Right hindlimb (tissue), 1 donor: ENCODE results near the gene CD99.
A peak's percentile ranks its signal among the peaks of the same experiment; 100 is the strongest.

Source experiments
- DNase-seq: peaks from one replicate; pipeline ENCODE4 v3.0.0-alpha.2; 2018

CD99 gene

GRCh38 chrX:2676794-2677675 lies 14.1 kb upstream of the CD99 start:
- no peak for DNase-seq

DNA sequence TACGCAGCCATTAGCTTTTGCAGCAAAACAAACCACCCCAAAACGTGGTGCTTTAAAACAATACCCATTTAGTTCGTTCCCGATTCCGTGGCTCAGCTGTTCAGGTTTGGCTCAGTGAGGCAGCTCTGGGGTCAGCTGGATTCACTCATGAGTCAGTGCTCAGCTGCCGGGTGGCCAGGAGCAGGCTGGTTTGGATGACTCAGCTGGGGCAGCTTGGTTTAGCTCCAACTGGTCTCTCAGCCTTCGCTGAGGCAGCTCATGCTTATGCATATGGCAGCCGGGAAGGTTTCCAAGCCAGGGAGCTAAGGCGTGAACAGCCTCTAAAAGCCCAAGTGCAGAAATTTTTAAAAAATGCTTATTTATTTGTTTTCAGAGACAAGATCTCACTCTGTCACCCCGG lies 13.3 kb upstream of the CD99 start:
- DNase-seq, result peak; percentile 80

GRCh38 chrX:2678583-2678982 lies 12.5 kb upstream of the CD99 start:
- no peak for DNase-seq

- DNase-seq, result no peak
These were observed 11.3 kb upstream of the CD99 start for GRCh38 chrX:2679534-2680485.

DNA sequence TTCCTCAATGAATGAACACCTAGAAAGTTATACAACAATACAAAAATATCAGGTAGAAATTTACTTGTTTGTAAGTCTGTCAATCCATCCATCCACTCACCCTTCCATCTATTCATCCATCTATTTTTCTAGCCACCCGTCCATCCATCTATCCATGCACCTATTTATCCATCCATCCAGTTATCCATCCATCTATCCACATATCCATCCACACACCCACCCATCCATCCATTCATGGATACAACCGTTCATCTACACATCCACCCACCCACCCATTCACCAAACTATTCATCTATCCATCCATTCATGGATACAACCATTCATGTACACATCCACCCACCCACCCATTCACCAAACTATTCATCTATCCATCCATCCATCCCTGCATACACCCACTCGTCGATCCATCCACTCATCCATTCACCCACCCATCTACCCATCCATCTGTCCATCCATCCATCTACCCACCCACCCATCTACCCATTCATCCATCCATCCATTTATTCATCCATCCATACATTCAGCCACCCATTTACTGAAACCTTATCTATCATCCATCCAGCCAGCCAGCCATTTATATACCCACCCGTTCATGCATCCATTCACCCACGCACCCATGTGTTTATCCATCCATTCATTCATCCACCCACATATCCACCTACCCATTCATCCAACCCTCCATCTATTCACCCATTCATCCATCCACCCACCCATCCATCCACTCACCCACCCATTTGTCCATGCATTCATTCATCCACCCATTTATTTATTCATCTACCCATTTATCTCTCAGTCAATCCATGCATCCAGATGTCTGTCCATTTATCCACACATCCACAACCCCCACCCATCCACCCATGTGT lies 10.4 kb upstream of the CD99 start:
- no peak for DNase-seq

GRCh38 chrX:2682565-2683177 lies 8.4 kb upstream of the CD99 start:
- no peak for DNase-seq

GRCh38 chrX:2684256-2684655 lies 6.8 kb upstream of the CD99 start:
- DNase-seq, result no peak

DNA sequence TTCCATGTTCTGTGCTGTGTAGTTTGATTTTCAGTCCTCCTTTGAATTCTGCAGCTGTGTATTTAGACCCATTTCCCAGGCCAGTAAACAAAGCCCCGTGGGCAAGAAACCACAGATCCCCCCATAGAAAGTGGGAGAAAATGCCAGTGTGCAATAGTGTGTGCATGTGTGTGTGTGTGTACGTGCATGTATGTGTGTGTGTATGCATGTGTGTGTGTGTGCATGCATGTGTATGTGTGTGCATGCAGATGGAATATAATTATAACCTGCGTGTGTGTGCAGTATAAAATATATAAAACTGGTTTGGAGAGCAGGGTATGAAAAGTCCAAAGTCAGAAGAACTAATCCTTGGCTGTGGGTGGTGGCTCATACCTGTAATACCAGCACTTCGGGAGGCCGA lies 5.2 kb upstream of the CD99 start:
- DNase-seq, result no peak

DNA sequence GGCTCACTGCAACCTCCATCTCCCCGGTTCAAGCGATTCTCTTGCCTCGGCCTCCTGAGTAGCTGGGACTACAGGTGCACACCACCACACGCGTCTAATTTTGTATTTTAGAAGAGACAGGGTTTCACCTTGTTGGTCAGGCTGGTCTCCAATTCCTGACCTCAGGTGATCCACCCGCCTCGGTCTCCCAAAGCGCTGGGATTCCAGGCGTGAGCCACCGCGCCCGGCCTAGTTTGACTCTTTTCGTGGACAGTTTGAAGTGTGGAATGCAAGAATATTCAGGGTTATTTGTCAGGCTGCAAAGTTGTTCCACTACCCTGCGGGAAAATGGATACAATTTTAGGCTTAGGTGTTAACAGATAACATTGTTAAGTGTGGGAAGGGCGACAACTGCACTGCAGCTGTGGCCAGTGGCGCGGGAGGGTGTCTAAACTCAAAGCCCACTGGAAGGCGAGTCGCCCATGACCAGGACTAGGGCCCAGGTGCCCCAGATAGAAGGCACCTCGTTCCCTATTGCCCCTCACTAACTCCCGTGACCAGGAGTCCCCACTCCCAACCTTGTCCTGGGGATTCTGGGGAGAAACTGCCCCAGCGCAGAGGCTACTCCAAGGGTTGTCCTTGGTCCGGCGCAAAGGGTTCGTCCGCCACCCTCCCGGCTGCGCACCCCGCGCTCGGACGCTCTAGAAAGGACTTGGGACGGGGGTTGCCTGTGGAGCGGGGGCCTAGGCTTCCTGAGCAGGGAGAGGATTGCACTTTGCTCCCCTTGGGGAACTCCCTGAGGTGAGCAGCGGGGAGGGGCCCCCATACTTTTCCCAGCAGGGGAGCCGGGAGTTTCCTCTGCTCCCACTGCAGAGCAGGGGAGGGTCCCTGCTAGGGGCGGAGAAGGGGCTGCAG lies 1.1 kb upstream of the CD99 start:
- no peak for DNase-seq

DNA sequence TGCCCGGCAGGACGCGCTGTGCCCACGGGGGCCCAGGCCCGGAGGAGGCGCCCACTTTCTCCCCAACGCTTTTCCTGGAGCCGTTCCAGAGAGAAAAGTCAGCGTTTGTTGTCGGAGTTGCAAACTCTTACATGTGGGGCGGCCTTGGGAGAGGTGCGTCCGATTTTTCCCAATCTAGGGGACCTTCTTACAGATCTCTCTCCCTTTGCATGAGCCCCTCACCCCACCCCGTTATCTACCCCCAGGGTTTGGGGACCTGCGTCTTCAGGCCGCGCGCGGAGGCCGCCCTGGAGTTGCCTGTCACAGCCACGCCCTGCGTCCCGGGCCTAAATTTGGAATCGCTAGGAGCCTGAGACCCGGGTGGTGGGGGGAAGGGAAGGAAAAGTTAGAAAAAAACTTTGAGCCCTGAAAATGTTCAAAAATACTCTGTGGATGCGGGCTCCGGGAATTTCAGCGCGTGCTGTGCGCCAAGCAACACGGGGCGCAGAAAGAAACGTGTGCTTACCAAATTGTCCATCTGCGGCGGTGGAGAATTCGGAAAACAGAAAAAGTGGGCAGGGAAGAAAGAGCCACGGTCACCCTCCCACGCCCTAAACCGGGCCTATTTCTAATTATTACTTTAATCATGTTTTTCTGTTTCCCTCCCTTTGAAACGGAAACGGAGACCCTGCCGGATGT lies 587 bp downstream of the CD99 start:
- DNase-seq, result peak; percentile 74

DNA sequence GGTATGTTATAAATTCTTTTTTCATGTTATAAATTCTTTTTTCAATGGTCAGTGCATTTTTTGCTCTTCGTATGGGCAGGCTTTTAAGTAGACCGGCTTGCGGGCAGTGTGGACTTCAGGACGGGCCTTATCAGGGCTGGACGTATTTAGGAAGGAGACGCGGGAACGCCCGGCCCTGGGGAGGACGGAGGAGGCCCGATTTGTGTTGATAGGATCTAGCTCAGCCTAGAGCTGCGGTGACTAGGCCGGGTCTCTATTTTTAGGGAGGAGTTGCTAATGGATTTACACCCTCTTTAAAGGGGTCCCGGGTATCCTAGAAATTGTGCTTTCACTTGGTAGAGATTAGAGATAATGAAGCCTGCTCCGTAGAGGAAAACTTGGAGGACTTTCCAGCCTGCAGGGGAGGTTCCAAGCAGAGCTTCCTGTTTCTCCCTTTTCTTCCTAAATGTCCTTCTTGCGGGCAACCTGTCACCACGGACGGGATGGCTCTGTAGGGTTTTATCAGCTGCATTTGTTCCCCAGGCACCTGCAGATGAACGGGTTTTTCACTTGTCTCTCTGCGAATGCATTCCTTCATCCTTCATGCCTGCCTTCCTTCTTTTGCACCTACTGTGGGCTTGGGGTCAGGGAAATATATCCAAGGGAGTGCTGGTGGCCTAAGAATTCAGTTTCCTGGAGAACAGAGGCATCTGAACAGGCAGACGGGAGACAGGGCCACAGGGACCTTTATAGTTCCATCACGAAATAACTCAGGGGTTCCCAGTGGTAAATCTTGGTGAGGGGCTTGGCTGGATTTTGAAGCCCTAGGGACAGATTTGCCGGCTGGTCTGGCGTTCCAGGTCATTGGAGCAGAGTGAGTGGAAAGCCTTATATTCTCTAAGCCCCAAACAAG lies 1.4 kb downstream of the CD99 start:
- peak; percentile 42 for DNase-seq

- no peak for DNase-seq
These were observed 2.3 kb downstream of the CD99 start for GRCh38 chrX:2693113-2694002.

DNA sequence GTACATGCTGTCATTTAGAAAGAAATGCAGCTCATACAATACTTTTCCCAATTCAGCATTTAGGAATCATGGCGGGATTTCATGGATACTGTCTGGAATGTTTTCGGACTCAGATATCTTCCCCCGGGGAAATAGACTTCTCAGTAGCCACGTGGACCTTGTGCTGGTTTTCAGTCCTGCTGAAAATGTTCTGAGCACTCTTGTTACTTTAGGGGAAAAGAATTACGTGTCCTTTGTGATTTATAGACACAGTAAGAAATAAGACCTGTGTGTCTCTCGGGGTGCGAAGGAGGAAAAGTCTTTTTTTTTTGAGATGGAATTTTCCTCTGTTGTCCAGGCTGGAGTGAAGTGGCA lies 3.8 kb downstream of the CD99 start:
- no peak for DNase-seq

DNA sequence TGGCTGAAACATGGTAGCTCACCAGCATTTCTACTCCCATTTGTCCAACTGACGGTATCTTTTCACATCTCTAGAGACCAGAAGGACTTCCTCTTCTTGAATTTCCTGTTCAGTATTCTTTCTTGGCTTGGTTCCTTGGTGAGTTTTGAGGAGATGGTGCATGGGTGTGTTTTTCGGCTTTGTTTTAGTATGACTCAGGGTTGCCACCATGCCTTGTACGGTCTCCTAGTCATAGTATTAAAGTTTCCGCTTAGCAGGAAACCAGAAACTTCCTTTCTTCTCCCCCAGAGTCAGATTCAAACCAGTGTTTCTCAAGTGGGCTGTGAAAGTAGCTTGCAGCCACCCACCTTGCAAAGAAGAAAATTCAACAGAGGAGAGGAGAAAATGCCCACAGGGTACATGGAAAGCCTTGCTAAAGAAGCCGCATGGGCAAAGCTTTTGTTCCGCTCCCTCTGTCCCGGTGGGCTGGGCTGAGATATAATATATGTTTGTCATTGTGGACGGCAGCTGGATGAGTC lies 5.7 kb downstream of the CD99 start:
- DNase-seq, result no peak

- DNase-seq, result no peak
These were observed 6.2 kb downstream of the CD99 start for GRCh38 chrX:2697306-2697705.

DNA sequence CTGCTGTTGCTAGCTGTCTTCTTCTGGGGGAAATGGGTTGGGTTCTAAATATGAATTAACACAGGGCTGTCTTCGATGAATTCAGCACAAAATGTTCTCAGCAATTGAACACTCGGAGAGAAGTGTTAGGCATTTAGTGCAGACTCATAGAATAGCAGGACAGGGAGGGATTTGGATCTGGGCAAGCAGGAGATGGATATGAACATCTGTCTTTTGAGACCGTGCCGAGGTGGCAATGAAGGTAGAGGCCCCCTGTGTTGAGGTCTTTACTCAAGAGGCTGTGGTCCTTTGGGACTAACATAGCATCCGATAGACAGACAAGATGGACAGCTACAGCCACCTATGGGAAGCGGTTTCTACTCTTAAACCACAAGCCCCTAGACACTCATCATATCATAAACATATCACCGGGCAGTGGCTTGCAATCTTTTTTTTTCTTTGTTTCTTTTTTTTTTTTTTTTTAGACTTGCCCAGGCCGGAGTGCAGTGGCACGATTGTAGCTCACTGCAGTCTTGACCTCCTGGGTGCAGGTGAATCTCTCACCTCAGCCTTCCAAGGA lies 6.7 kb downstream of the CD99 start:
- no peak for DNase-seq

GRCh38 chrX:2698604-2699003 lies 7.5 kb downstream of the CD99 start:
- DNase-seq, result no peak

GRCh38 chrX:2699959-2700358 lies 8.9 kb downstream of the CD99 start:
- no peak for DNase-seq
